Left ventricle myocardium inferior (tissue), 1 donor: ENCODE data around the gene GJB3. TPM values are rescaled to one million over a fixed set of nuclear protein-coding genes. Genes with fewer than 3 reads are reported as not detected.

ENCODE experiments used
- DNase-seq: peaks from one replicate; pipeline ENCODE4 v3.0.0-alpha.2; 2020
- H3K27ac ChIP-seq: fragments of 200-600 bp; replicated peaks from 2 replicates; pipeline ENCODE4 v1.8.0; 2021
- H3K27me3 ChIP-seq: fragments of 200-600 bp; 2 replicates; pipeline ENCODE4 v1.8.0; 2021; ENCODE audit warnings: low read depth
- H3K36me3 ChIP-seq: fragments of 200-600 bp; 2 replicates; pipeline ENCODE4 v1.8.0; 2021
- H3K4me1 ChIP-seq: fragments of 200-600 bp; 2 replicates; pipeline ENCODE4 v1.8.0; 2021
- H3K4me3 ChIP-seq: fragments of 200-600 bp; 2 replicates; pipeline ENCODE4 v1.8.0; 2021; ENCODE audit warnings: mild to moderate bottlenecking, moderate library complexity
- H3K9me3 ChIP-seq: fragments of 200-600 bp; replicated peaks from 2 replicates; pipeline ENCODE4 v1.8.0; 2021
- intact Hi-C: fragments of 100-400 bp; cut with micrococcal nuclease; formaldehyde crosslinking; loops from one replicate; pipeline ENCODE4 v1.11.0; 2022
- total RNA-seq: library from RNA; stranded (reverse); fragmentation: NEBNext Ultra II Directional; extraction: Animal tissue kit (Norgen Biotek cat#: 25700); gene quantifications from one replicate; pipeline ENCODE4 v1.2.1, GENCODE V29; 2021
- TF ChIP-seq, protein P1 (sequence below): fragments of 200-600 bp; IDR thresholded peaks from 2 replicates; pipeline ENCODE4 v1.8.0; 2021; ENCODE audit warnings: antibody characterized with exemption, mild to moderate bottlenecking, borderline replicate concordance
- donor health status: DM: no; HTN: yes; CAD: no; lungs with severe emphysema.

Gene GJB3
- total RNA-seq, 1 donor from 2014 or later = not detected

DNA sequence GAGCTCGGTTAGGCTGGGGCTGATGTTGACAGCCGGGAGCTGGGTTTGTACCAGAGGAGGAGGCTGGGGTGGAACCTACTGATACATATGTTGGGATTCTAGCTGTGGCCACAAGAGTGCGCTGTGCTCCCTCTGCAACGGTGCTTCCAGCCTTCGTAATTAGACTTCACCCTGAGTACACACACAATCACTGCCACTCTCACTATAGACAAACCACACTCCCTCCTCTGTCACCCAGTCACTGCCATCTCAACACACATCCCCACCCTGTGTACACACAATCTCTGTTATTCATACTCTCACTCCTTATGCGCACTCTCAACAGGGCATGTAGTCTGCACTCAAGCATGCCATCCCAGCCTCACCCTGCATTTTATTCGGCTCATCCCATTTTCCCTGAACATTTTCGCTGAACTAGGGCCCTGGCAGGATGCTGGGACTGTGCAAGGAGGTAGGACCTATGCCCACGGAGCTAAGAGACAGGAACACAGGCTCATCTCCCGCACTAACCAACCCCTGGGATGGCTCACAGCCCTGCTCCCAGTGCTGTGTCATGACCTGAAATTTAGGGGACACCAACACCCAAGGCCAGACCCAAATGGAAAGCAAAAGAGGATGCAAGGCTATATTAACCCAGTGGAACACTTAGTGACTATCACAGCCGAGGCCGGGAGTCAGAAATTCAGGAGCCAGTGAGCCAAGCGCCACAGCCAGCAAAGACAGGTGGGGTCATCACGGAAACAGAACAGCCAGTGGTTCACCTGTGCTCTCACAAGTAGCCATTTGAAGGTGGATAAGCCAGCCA is 5.7 kb downstream of the GJB3 start:
- Histone ChIP-seq H3K27me3 (peaks cover 38% of the 10 kb centered on the region), H3K9me3 (no peaks in the 10 kb centered on the region), H3K4me1 (peaks cover 26% of the 10 kb centered on the region), H3K36me3 (no peaks in the 10 kb centered on the region), H3K4me3 (no peak overlapping the region), H3K27ac (peak overlapping the region; percentile 38)
- intact Hi-C loops = no loop called here
- TF ChIP-seq, protein P1, sequence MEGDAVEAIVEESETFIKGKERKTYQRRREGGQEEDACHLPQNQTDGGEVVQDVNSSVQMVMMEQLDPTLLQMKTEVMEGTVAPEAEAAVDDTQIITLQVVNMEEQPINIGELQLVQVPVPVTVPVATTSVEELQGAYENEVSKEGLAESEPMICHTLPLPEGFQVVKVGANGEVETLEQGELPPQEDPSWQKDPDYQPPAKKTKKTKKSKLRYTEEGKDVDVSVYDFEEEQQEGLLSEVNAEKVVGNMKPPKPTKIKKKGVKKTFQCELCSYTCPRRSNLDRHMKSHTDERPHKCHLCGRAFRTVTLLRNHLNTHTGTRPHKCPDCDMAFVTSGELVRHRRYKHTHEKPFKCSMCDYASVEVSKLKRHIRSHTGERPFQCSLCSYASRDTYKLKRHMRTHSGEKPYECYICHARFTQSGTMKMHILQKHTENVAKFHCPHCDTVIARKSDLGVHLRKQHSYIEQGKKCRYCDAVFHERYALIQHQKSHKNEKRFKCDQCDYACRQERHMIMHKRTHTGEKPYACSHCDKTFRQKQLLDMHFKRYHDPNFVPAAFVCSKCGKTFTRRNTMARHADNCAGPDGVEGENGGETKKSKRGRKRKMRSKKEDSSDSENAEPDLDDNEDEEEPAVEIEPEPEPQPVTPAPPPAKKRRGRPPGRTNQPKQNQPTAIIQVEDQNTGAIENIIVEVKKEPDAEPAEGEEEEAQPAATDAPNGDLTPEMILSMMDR = peak; percentile 89
- DNase-seq = peak; percentile 70

DNA sequence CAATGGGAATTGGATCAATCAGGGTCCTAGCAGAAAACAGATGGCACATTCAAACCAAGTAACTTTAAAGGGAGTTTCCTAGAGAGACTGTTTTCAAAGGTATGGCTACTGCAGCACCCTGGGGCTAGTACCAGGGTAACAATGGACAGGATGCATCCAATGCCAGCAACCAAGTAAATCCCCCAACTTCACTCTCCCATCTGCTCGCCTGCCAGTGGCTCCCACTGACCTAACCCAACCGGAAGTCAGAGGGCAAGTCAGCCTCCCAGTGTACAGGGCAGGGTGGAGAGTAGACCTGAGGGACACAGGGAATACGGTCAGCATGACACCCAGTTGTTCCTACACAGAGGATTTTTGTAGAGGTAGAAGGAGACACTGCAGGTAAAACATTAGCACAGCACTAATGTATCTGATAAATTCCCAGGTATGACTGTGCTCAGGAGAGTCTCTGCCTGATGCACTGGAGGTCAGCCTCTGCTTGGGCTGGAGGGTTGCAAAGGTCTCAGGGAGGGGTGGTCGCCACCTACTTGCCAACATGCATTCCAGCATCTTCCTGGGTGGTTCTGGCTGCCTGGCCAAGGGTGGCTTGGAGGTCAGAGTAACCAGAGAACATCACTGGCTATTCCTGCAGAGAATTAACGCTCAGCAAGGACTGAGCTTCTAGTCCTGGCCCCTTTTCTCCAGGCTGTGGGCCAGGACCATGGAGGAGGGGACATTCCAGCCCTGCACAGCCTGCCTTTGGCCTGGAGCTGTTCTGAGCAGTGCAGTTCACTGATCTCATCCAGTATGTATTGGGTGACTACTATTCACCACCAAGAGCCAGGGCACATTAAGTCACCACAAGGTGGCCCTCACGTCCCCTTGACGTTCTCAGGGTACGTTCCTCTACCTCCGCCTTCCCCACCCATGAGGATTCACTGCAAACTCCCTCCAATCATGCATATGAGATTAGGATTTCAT is 6.7 kb downstream of the GJB3 start:
- H3K27ac ChIP-seq = peak overlapping the region; percentile 78

DNA sequence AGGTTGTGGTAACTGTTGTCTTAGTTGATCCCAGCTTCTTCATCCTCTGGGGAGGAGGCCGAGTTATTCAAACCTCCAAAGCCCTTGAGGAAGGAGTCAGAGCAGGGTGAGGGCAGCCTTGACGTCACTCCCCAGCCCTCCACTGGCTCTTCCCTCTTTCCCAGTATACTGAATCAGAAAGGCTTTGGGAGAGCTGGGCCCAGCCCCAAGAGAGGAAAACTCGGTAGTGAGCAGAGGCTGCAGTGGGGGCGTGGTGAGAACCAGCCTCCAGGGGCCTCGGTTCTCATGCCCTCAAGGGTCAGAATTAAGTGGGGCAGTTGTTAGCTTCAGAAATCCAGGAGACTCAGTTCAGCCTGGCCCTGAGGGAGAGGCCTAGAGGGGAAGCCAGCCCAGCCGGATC is 10.0 kb downstream of the GJB3 start:
- Histone ChIP-seq H3K27ac (peak overlapping the region; percentile 86), H3K4me1 (peaks cover 41% of the 10 kb centered on the region), H3K4me3 (peak overlapping the region; percentile 73), H3K27me3 (peaks cover 30% of the 10 kb centered on the region), H3K9me3 (no peaks in the 10 kb centered on the region), H3K36me3 (peaks cover 16% of the 10 kb centered on the region)
- TF ChIP-seq, protein P1 = no peak
- intact Hi-C loops = no loop called here
- peak; percentile 64 for DNase-seq

More for the DNA sequence above, 6.7 kb downstream of the GJB3 start:
- TF ChIP-seq, protein P1 = peak; percentile 54
- no peak overlapping the region for H3K4me3 ChIP-seq
- H3K36me3 ChIP-seq = no peaks in the 10 kb centered on the region
- no peaks in the 10 kb centered on the region for H3K9me3 ChIP-seq
- intact Hi-C loops = loop anchor here (2.0 kb wide), 1 partner anchor 65 kb away; no protein-coding TSS in a partner anchor
- H3K27me3 ChIP-seq = peaks cover 38% of the 10 kb centered on the region
- peaks cover 33% of the 10 kb centered on the region for H3K4me1 ChIP-seq
- no peak for DNase-seq

DNA sequence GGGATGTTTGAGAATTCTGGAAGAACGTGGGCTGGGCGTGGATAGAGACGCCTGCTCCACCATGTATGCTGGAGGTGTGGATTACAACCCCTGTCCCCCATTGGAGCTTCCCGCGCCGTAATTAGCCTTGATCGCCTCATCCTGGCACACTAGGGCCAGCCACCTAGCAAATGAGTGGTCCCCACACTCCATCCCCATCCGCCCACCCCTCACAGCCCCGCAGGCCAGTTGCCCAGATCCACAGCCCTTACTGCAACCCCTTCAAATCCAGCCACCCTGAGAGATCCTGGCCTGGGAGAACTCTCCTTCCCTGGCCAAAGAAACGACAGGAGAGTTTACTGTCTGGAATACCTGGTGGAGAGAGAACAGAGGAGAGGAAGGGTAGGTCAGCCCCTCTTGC is 11.4 kb downstream of the GJB3 start:
- Histone ChIP-seq H3K27me3 (peaks cover 30% of the 10 kb centered on the region), H3K4me1 (peaks cover 28% of the 10 kb centered on the region), H3K36me3 (peaks cover 25% of the 10 kb centered on the region), H3K27ac (peak overlapping the region; percentile 86), H3K9me3 (no peaks in the 10 kb centered on the region), H3K4me3 (peak overlapping the region; percentile 73)
- TF ChIP-seq, protein P1 = no peak
- intact Hi-C loops = no loop called here
- DNase-seq = no peak
